ENCODE data around the gene CSNK1G2.
"Not testable (repeated sequence)": the region's sequence is repeated elsewhere in the genome, so short reads cannot be mapped to it uniquely, and the experiment has no call there.

The CSNK1G2 gene

GRCh38 chr19:1986357-1987162 lies 45.6 kb downstream of the CSNK1G2 start:
- in situ Hi-C loops (cut with MboI; ENCODE audit: low sequenced_read_pairs), result no loop called here

GRCh38 chr19:1987197-1988187 lies 46.5 kb downstream of the CSNK1G2 start:
- in situ Hi-C loops (cut with MboI; ENCODE audit: low sequenced_read_pairs), result no loop called here

- in situ Hi-C loops (cut with MboI; ENCODE audit: low sequenced_read_pairs), result not testable (repeated sequence)
Measured at GRCh38 chr19:1988464-1988863, 47.5 kb downstream of the CSNK1G2 start.

- in situ Hi-C loops (cut with MboI; ENCODE audit: low sequenced_read_pairs), result no loop called here
Measured at GRCh38 chr19:1989513-1990229, 48.7 kb downstream of the CSNK1G2 start.

- in situ Hi-C loops (cut with MboI; ENCODE audit: low sequenced_read_pairs), result no loop called here
Measured at GRCh38 chr19:1990230-1991017, 49.5 kb downstream of the CSNK1G2 start.

- in situ Hi-C loops (cut with MboI; ENCODE audit: low sequenced_read_pairs), result no loop called here
Measured at GRCh38 chr19:1991018-1991913, 50.3 kb downstream of the CSNK1G2 start.

GRCh38 chr19:1992759-1993260 lies 51.8 kb downstream of the CSNK1G2 start:
- in situ Hi-C loops (cut with MboI; ENCODE audit: low sequenced_read_pairs), result no loop called here

GRCh38 chr19:1997353-1998233 lies 56.6 kb downstream of the CSNK1G2 start:
- in situ Hi-C loops (cut with MboI; ENCODE audit: low sequenced_read_pairs), result no loop called here

GRCh38 chr19:1998712-1999708 lies 58.0 kb downstream of the CSNK1G2 start:
- in situ Hi-C loops (cut with MboI; ENCODE audit: low sequenced_read_pairs), result no loop called here

GRCh38 chr19:1999856-2000515 lies 59.0 kb downstream of the CSNK1G2 start:
- in situ Hi-C loops (cut with MboI; ENCODE audit: low sequenced_read_pairs), result no loop called here

GRCh38 chr19:2003874-2004273 lies 62.9 kb downstream of the CSNK1G2 start:
- in situ Hi-C loops (cut with MboI; ENCODE audit: low sequenced_read_pairs), result no loop called here

- in situ Hi-C loops (cut with MboI; ENCODE audit: low sequenced_read_pairs), result no loop called here
Measured at GRCh38 chr19:2010135-2010668, 69.2 kb downstream of the CSNK1G2 start.

GRCh38 chr19:2011169-2011568 lies 70.2 kb downstream of the CSNK1G2 start:
- in situ Hi-C loops (cut with MboI; ENCODE audit: low sequenced_read_pairs), result no loop called here

GRCh38 chr19:2012941-2013682 lies 72.1 kb downstream of the CSNK1G2 start:
- in situ Hi-C loops (cut with MboI; ENCODE audit: low sequenced_read_pairs), result no loop called here

- in situ Hi-C loops (cut with MboI; ENCODE audit: low sequenced_read_pairs), result no loop called here
Measured at GRCh38 chr19:2013683-2013961, 72.7 kb downstream of the CSNK1G2 start.

GRCh38 chr19:2014131-2014571 lies 73.2 kb downstream of the CSNK1G2 start:
- in situ Hi-C loops (cut with MboI; ENCODE audit: low sequenced_read_pairs), result no loop called here
